GM12892 (cell line): ENCODE results near the gene RTL3.

Experiments
- POLR2A ChIP-seq: IDR thresholded peaks from 2 replicates; pipeline ENCODE4 v1.6.1; 2011; ENCODE audit warnings: low read depth, low read length, control low read depth
- POLR2AphosphoS5 ChIP-seq: IDR thresholded peaks from 2 replicates; pipeline ENCODE4 v1.6.1; 2011; ENCODE audit warnings: low read depth, low read length, control low read depth
- TAF1 ChIP-seq: IDR thresholded peaks from 2 replicates; pipeline ENCODE4 v1.6.1; 2011; ENCODE audit warnings: low read depth, mild to moderate bottlenecking, control low read depth, low read length, borderline replicate concordance

- no peak for TF ChIP-seq POLR2A
- no peak for TF ChIP-seq POLR2AphosphoS5
- no peak for TF ChIP-seq TAF1
Observed at GRCh38 chrX:78619834-78620233, 39.3 kb downstream of the RTL3 start.
